ENCODE results near the gene CADPS2.

The CADPS2 gene

DNA sequence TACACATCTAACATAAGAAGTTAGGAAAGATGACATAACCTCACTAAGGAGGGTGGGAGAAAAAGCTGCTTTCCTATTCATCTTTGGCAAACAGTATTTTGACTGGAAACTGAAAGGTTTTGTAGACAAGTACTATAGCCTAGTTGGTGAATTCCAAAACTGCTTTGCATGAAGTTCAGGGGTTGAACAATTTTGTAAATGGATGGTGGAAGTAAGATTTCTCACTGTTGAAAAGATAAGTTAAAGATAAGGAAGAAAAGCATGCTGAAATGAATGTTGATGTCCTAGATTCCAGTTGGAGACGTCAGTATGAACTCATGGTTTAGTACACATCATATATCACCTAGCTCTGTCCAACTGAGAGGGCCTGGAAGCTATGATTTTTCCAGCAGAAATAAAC, 422.6 kb downstream of the CADPS2 start:
- H3K23ac ChIP-seq (ENCODE audit: low read depth, low read length, poor library complexity): no peak overlapping the region
- no peak overlapping the region for H3K9ac ChIP-seq (ENCODE audit: low read depth, low read length, poor library complexity)
- peaks cover 3 to 17% of the 10 kb centered on the region in 2 donors for H3K4me1 ChIP-seq (ENCODE audit: control insufficient read depth in 2 of 2, insufficient read depth in 1 of 2, low read depth in 1 of 2, low read length in 2 of 2)
- H4K91ac ChIP-seq (ENCODE audit: low read depth, low read length, poor library complexity): no peak overlapping the region
- no peak overlapping the region for H4K8ac ChIP-seq (ENCODE audit: low read depth, low read length)
- H2BK15ac ChIP-seq (ENCODE audit: low read length): no peak overlapping the region
- no peak overlapping the region for H2BK5ac ChIP-seq (ENCODE audit: low read length)
- no peak overlapping the region for H3K4me2 ChIP-seq (ENCODE audit: insufficient read depth, low read length, poor library complexity, severe bottlenecking)
- H3K79me1 ChIP-seq (ENCODE audit: low read depth, low read length): no peaks in the 10 kb centered on the region
- H2AFZ ChIP-seq (ENCODE audit: low read length): no peak overlapping the region
- no peak overlapping the region for H2AK5ac ChIP-seq (ENCODE audit: low read depth, low read length)
- no peak for DNase-seq (ENCODE audit: low spot score)
- H3K9me3 ChIP-seq (replicated peaks in 1 of 2; ENCODE audit: control insufficient read depth in 2 of 2, insufficient read depth in 1 of 2, low read depth in 1 of 2, low read length in 2 of 2): no peaks in the 10 kb centered on the region
- H3K27me3 ChIP-seq (ENCODE audit: control insufficient read depth in 3 of 3, insufficient read depth in 3 of 3, low read depth in 1 of 3, low read length in 3 of 3): no peaks in the 10 kb centered on the region
- H2BK120ac ChIP-seq (ENCODE audit: low read depth, low read length): no peak overlapping the region
- no peak overlapping the region for H2BK12ac ChIP-seq (ENCODE audit: low read length)
- H3K36me3 ChIP-seq (replicated peaks in 1 of 2; ENCODE audit: control insufficient read depth in 2 of 2, insufficient read depth in 2 of 2, low read length in 2 of 2): no peaks in the 10 kb centered on the region
- H3K4ac ChIP-seq (ENCODE audit: low read length): no peak overlapping the region
- H3K18ac ChIP-seq (ENCODE audit: low read length): no peak overlapping the region
- no peak overlapping the region for H3K27ac ChIP-seq (replicated peaks; ENCODE audit: low read length)
- H3K4me3 ChIP-seq (ENCODE audit: low read length in 2 of 2): no peak overlapping the region
- no peak overlapping the region for H3K14ac ChIP-seq (ENCODE audit: low read length)
- WGBS, 2 donors (ENCODE audit: extremely low coverage in 2 of 2, insufficient read length in 2 of 2, insufficient replicate concordance in 1 of 2): no CpG with 5 or more reads among the region's 1 CpG

DNA sequence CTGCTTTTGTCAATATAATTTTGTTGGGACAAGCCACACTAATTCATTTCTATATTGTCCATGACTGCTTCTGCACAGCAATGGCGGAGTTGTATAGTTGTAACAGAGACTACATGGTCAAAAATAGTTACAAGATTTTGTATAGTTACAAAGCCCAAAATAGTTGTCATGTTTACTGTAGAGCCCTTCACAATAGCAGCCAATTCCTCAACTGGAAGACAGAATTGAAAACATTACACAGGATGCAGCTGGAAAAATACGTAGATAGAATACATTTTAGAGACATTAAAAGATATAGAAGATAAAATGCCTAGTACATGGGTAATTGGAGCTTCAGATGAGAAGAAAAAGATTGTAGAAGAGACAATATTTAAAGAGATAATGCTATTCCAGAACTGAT, 425.3 kb downstream of the CADPS2 start:
- no CpG with 5 or more reads among the region's 2 CpGs for WGBS, 2 donors (ENCODE audit: extremely low coverage in 2 of 2, insufficient read length in 2 of 2, insufficient replicate concordance in 1 of 2)
- no peaks in the 10 kb centered on the region for H3K79me1 ChIP-seq (ENCODE audit: low read depth, low read length)
- no peaks in the 10 kb centered on the region for H3K27me3 ChIP-seq (ENCODE audit: control insufficient read depth in 3 of 3, insufficient read depth in 3 of 3, low read depth in 1 of 3, low read length in 3 of 3)
- no peak overlapping the region for H3K27ac ChIP-seq (replicated peaks; ENCODE audit: low read length)
- no peaks in the 10 kb centered on the region for H3K36me3 ChIP-seq (replicated peaks in 1 of 2; ENCODE audit: control insufficient read depth in 2 of 2, insufficient read depth in 2 of 2, low read length in 2 of 2)
- H2BK12ac ChIP-seq (ENCODE audit: low read length): no peak overlapping the region
- no peak overlapping the region for H3K23ac ChIP-seq (ENCODE audit: low read depth, low read length, poor library complexity)
- H2BK15ac ChIP-seq (ENCODE audit: low read length): no peak overlapping the region
- H2AK5ac ChIP-seq (ENCODE audit: low read depth, low read length): no peak overlapping the region
- DNase-seq (ENCODE audit: low spot score): no peak
- H3K9ac ChIP-seq (ENCODE audit: low read depth, low read length, poor library complexity): no peak overlapping the region
- no peak overlapping the region for H4K8ac ChIP-seq (ENCODE audit: low read depth, low read length)
- H2AFZ ChIP-seq (ENCODE audit: low read length): no peak overlapping the region
- no peak overlapping the region for H2BK5ac ChIP-seq (ENCODE audit: low read length)
- no peak overlapping the region for H3K4ac ChIP-seq (ENCODE audit: low read length)
- no peak overlapping the region for H3K14ac ChIP-seq (ENCODE audit: low read length)
- no peak overlapping the region for H3K4me3 ChIP-seq (ENCODE audit: low read length in 2 of 2)
- no peak overlapping the region for H3K4me2 ChIP-seq (ENCODE audit: insufficient read depth, low read length, poor library complexity, severe bottlenecking)
- H3K4me1 ChIP-seq (ENCODE audit: control insufficient read depth in 2 of 2, insufficient read depth in 1 of 2, low read depth in 1 of 2, low read length in 2 of 2): peaks cover 0 to 3% of the 10 kb centered on the region in 2 donors
- no peak overlapping the region for H3K18ac ChIP-seq (ENCODE audit: low read length)
- H2BK120ac ChIP-seq (ENCODE audit: low read depth, low read length): no peak overlapping the region
- no peak overlapping the region for H4K91ac ChIP-seq (ENCODE audit: low read depth, low read length, poor library complexity)
- no peaks in the 10 kb centered on the region for H3K9me3 ChIP-seq (replicated peaks in 1 of 2; ENCODE audit: control insufficient read depth in 2 of 2, insufficient read depth in 1 of 2, low read depth in 1 of 2, low read length in 2 of 2)

GRCh38 chr7:122457969-122458368, 428.3 kb downstream of the CADPS2 start:
- Histone ChIP-seq H2BK12ac (ENCODE audit: low read length) (no peak overlapping the region), H3K4ac (ENCODE audit: low read length) (no peak overlapping the region), H3K4me1 (ENCODE audit: control insufficient read depth in 2 of 2, insufficient read depth in 1 of 2, low read depth in 1 of 2, low read length in 2 of 2) (peaks cover 0 to 7% of the 10 kb centered on the region in 2 donors), H4K91ac (ENCODE audit: low read depth, low read length, poor library complexity) (no peak overlapping the region), H4K8ac (ENCODE audit: low read depth, low read length) (no peak overlapping the region), H3K4me2 (ENCODE audit: insufficient read depth, low read length, poor library complexity, severe bottlenecking) (no peak overlapping the region), H2BK120ac (ENCODE audit: low read depth, low read length) (no peak overlapping the region), H3K9me3 (replicated peaks in 1 of 2; ENCODE audit: control insufficient read depth in 2 of 2, insufficient read depth in 1 of 2, low read depth in 1 of 2, low read length in 2 of 2) (no peaks in the 10 kb centered on the region), H2BK15ac (ENCODE audit: low read length) (no peak overlapping the region), H3K14ac (ENCODE audit: low read length) (no peak overlapping the region), H2AK5ac (ENCODE audit: low read depth, low read length) (no peak overlapping the region), H3K9ac (ENCODE audit: low read depth, low read length, poor library complexity) (no peak overlapping the region), H3K36me3 (replicated peaks in 1 of 2; ENCODE audit: control insufficient read depth in 2 of 2, insufficient read depth in 2 of 2, low read length in 2 of 2) (no peaks in the 10 kb centered on the region), H3K79me1 (ENCODE audit: low read depth, low read length) (no peaks in the 10 kb centered on the region), H2BK5ac (ENCODE audit: low read length) (no peak overlapping the region), H3K23ac (ENCODE audit: low read depth, low read length, poor library complexity) (no peak overlapping the region), H3K18ac (ENCODE audit: low read length) (no peak overlapping the region), H2AFZ (ENCODE audit: low read length) (no peak overlapping the region), H3K27ac (replicated peaks; ENCODE audit: low read length) (no peak overlapping the region), H3K27me3 (ENCODE audit: control insufficient read depth in 3 of 3, insufficient read depth in 3 of 3, low read depth in 1 of 3, low read length in 3 of 3) (no peaks in the 10 kb centered on the region), H3K4me3 (ENCODE audit: low read length in 2 of 2) (no peak overlapping the region)
- no peak for DNase-seq (ENCODE audit: low spot score)
- WGBS, 2 donors (ENCODE audit: extremely low coverage in 2 of 2, insufficient read length in 2 of 2, insufficient replicate concordance in 1 of 2): no CpG with 5 or more reads among the region's 3 CpGs

GRCh38 chr7:122457325-122457724, 428.9 kb downstream of the CADPS2 start:
- Histone ChIP-seq H2AFZ (ENCODE audit: low read length) (no peak overlapping the region), H2BK12ac (ENCODE audit: low read length) (no peak overlapping the region), H2BK15ac (ENCODE audit: low read length) (no peak overlapping the region), H4K8ac (ENCODE audit: low read depth, low read length) (no peak overlapping the region), H3K4me2 (ENCODE audit: insufficient read depth, low read length, poor library complexity, severe bottlenecking) (no peak overlapping the region), H4K91ac (ENCODE audit: low read depth, low read length, poor library complexity) (no peak overlapping the region), H3K27me3 (ENCODE audit: control insufficient read depth in 3 of 3, insufficient read depth in 3 of 3, low read depth in 1 of 3, low read length in 3 of 3) (no peaks in the 10 kb centered on the region), H3K9ac (ENCODE audit: low read depth, low read length, poor library complexity) (no peak overlapping the region), H3K4me1 (ENCODE audit: control insufficient read depth in 2 of 2, insufficient read depth in 1 of 2, low read depth in 1 of 2, low read length in 2 of 2) (peaks cover 0 to 7% of the 10 kb centered on the region in 2 donors), H3K23ac (ENCODE audit: low read depth, low read length, poor library complexity) (no peak overlapping the region), H3K79me1 (ENCODE audit: low read depth, low read length) (no peaks in the 10 kb centered on the region), H3K4me3 (ENCODE audit: low read length in 2 of 2) (no peak overlapping the region), H3K18ac (ENCODE audit: low read length) (no peak overlapping the region), H3K36me3 (replicated peaks in 1 of 2; ENCODE audit: control insufficient read depth in 2 of 2, insufficient read depth in 2 of 2, low read length in 2 of 2) (no peaks in the 10 kb centered on the region), H2BK5ac (ENCODE audit: low read length) (no peak overlapping the region), H3K9me3 (replicated peaks in 1 of 2; ENCODE audit: control insufficient read depth in 2 of 2, insufficient read depth in 1 of 2, low read depth in 1 of 2, low read length in 2 of 2) (no peaks in the 10 kb centered on the region), H2BK120ac (ENCODE audit: low read depth, low read length) (no peak overlapping the region), H3K27ac (replicated peaks; ENCODE audit: low read length) (no peak overlapping the region), H3K4ac (ENCODE audit: low read length) (no peak overlapping the region), H2AK5ac (ENCODE audit: low read depth, low read length) (no peak overlapping the region), H3K14ac (ENCODE audit: low read length) (no peak overlapping the region)
- WGBS, 2 donors (ENCODE audit: extremely low coverage in 2 of 2, insufficient read length in 2 of 2, insufficient replicate concordance in 1 of 2): no CpG with 5 or more reads among the region's 3 CpGs
- DNase-seq (ENCODE audit: low spot score): no peak
